Measurements from ENCODE around the gene SGMS1.
"Not testable (repeated sequence)": the region's sequence is repeated elsewhere in the genome, so short reads cannot be mapped to it uniquely, and the experiment has no call there.

The SGMS1 gene

DNA sequence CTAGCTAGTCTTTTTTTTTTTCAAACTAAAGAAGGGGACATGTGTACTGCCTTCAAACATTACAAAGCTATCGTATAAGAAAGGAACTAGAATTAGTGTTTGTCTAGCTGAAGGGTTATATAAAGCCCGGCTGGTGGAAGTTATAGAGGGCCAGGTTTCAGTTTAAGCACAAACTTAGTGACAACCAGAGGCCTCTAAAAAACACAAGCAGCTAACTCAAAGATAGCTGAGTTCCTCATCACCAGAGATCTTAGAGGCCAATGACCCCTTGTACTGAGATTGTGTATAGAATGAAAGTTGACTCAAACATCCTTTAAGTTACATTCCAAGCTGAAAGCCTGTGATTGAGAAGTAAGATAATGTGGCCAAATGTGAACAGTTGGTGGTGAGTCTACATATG lies 28.1 kb upstream of the SGMS1 start:
- FAIRE-seq: no peak
- no peak for DNase-seq (ENCODE audit: insufficient read length)
- TF ChIP-seq TAF1 (IDR thresholded peaks at IDR 0.05; ENCODE audit: borderline replicate concordance, low read depth, low read length): no peak
- no peak for TF ChIP-seq POLR2AphosphoS5 (IDR thresholded peaks at IDR 0.05; ENCODE audit: low read depth, low read length)
- no peak for TF ChIP-seq POLR2A (IDR thresholded peaks at IDR 0.05; ENCODE audit: low read depth, low read length)

DNA sequence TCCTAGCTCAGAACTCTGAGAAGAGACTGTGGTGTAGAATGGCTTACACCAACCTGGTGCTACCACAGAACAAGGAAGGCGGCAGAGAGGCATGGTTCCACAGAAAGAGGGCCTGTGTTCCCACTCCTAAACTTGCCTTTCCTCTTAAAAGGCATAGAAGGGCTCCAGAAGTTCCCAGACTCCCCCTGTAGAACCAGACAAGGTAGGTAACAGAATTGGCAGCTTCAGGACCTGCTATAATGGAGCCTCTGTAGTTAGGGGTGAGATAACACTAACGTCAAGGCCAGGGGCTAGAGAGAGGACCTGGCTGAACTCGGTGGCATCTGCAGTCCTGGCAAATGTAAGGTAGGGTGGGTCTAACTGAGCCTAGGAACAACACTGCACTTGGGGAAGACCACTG lies 26.7 kb upstream of the SGMS1 start:
- FAIRE-seq (no peak), DNase-seq (ENCODE audit: insufficient read length) (no peak)
- TF ChIP-seq POLR2AphosphoS5 (IDR thresholded peaks at IDR 0.05; ENCODE audit: low read depth, low read length) (no peak), POLR2A (IDR thresholded peaks at IDR 0.05; ENCODE audit: low read depth, low read length) (no peak), TAF1 (IDR thresholded peaks at IDR 0.05; ENCODE audit: borderline replicate concordance, low read depth, low read length) (no peak)

DNA sequence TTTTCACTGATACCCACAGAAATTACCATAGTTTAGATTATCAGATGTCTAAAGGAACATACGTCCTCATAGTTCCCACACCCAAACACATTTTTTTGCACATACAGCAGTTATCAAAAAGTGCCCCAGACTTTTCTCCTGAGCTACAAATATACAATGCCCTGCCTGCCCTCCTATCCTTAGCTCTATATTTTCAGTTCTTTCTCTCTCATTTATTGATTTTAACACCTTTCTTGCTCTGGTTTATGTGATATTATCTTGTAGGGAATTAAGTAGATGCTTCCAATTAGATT lies 25.1 kb upstream of the SGMS1 start:
- DNase-seq (ENCODE audit: insufficient read length): no peak
- no peak for TF ChIP-seq POLR2AphosphoS5 (IDR thresholded peaks at IDR 0.05; ENCODE audit: low read depth, low read length)
- no peak for TF ChIP-seq POLR2A (IDR thresholded peaks at IDR 0.05; ENCODE audit: low read depth, low read length)
- TF ChIP-seq TAF1 (IDR thresholded peaks at IDR 0.05; ENCODE audit: borderline replicate concordance, low read depth, low read length): no peak
- FAIRE-seq: no peak

DNA sequence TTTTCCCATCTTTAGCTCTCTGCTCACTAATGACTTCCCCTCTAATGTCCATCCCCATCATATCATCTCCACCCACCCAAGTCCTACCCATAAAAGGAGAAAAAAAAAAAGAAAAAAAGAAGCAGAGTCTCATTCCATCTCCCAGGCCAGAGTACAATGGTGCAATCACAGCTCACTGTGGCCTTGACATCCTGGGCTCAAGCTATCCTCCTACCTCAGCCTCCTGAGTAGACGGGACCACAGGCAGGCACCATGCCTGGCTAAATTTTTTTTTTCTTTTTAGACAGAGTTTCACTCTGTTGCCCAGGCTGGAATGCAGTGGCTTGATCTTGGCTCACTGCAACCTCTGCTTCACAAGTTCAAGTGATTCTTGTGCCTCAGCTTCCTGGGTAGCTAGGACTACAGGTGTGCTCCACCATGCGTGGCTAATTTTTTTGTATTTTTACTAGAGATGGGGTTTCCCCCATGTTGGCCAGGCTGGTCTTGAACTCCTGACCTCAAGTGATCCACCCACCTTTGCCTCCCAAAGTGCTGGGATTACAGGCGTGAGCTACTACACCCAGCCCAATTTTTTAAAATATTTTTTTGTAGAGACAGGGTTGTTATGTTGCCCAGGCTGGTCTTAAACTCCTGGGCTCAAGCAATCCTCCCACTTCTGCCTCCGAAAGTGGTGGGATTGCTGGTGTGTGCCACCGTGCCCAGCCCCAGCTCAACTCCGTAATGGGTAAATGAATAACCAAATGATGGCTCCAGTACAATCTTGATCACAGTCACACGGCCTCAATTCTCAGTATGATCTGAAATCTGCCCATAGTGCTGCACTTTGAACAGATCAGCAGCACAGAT lies 24.6 kb upstream of the SGMS1 start:
- TF ChIP-seq POLR2AphosphoS5 (IDR thresholded peaks at IDR 0.05; ENCODE audit: low read depth, low read length) (no peak), TAF1 (IDR thresholded peaks at IDR 0.05; ENCODE audit: borderline replicate concordance, low read depth, low read length) (no peak), POLR2A (IDR thresholded peaks at IDR 0.05; ENCODE audit: low read depth, low read length) (no peak)
- DNase-seq (ENCODE audit: insufficient read length) (no peak), FAIRE-seq (peak; percentile 60)

DNA sequence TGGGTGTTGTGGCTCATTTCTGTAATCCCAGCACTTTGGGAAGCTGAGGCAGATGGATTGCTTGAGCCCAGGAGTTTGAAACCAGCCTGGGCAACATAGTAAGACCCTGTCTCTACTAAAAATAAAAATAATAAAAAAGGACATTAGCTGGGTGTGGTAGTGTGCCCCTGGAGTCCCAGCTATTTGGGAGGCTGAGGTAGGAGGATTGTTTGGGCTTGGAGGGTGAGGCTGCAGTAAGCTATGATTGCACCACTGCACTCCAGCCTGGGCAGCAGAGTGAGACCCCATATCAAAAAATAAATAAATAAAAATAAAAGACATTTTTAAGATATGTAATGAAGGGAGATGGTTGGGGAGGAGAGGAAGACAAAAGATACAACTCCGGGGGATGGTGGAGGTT lies 23.6 kb upstream of the SGMS1 start:
- FAIRE-seq; DNase-seq (ENCODE audit: insufficient read length): not testable (repeated sequence)

DNA sequence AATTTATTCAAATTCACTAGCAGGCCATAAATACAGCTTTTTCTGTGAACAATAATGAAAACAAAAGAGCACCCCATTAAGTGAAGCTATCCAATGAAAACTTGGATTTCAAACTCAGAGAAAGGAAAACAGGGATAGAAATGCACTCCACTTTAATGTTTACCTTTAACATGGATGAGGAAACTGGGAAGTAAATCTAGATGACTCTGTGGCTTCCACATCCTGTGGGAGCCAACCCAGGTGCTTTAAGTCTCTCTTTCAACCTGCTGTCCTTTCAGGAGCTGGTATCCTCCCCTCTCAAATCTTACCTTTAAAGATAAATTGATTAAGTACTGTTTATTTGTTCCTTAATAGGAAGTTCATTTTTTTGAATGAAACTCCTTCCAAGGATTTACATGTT lies 21.5 kb upstream of the SGMS1 start:
- FAIRE-seq (no peak), DNase-seq (ENCODE audit: insufficient read length) (no peak)
- TF ChIP-seq TAF1 (IDR thresholded peaks at IDR 0.05; ENCODE audit: borderline replicate concordance, low read depth, low read length): no peak
- no peak for TF ChIP-seq POLR2AphosphoS5 (IDR thresholded peaks at IDR 0.05; ENCODE audit: low read depth, low read length)
- no peak for TF ChIP-seq POLR2A (IDR thresholded peaks at IDR 0.05; ENCODE audit: low read depth, low read length)

DNA sequence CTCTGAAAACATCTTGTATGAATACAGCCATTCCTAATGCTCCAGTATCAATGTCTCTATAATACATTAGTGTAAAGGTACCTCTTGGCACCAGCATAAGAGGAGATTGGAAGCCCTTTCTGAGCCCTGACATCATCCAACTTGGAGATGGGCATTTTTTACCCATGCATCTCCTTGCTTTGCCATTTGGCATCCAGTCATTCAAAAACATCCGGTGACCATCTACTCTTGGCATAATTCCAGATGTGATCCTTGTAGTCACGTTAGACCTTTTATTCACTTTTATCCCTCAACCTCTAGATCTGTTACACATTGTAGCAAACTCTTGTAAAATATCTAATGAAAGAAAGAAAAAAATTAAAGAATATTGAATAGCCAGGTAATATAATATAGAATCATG lies 17.9 kb upstream of the SGMS1 start:
- DNase-seq (ENCODE audit: insufficient read length) (no peak), FAIRE-seq (no peak)

DNA sequence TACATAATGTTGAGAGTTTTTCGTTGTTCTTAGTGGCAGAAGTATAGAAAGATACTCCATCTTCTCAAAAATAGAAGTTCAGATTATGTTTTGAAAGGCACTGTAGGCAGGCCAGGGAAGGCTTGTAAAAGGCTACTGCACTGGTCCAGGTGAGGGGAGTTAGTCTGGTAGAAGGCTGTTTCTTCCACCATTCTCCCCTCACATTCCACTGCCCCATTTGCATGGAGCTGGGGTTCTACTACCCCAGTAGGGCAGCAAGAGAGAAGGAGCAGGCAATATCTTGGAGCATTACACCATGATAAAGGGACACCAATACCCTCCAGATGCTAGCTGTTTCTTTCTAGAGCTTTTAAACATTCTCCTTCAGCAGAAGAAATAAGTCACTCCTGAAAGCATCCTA lies 16.5 kb upstream of the SGMS1 start:
- FAIRE-seq: no peak
- no peak for DNase-seq (ENCODE audit: insufficient read length)
- no peak for TF ChIP-seq POLR2AphosphoS5 (IDR thresholded peaks at IDR 0.05; ENCODE audit: low read depth, low read length)
- TF ChIP-seq POLR2A (IDR thresholded peaks at IDR 0.05; ENCODE audit: low read depth, low read length): no peak
- no peak for TF ChIP-seq TAF1 (IDR thresholded peaks at IDR 0.05; ENCODE audit: borderline replicate concordance, low read depth, low read length)

More for the DNA sequence above, 17.9 kb upstream of the SGMS1 start:
- no peak for TF ChIP-seq POLR2A (IDR thresholded peaks at IDR 0.05; ENCODE audit: low read depth, low read length)
- TF ChIP-seq POLR2AphosphoS5 (IDR thresholded peaks at IDR 0.05; ENCODE audit: low read depth, low read length): no peak
- TF ChIP-seq TAF1 (IDR thresholded peaks at IDR 0.05; ENCODE audit: borderline replicate concordance, low read depth, low read length): no peak

DNA sequence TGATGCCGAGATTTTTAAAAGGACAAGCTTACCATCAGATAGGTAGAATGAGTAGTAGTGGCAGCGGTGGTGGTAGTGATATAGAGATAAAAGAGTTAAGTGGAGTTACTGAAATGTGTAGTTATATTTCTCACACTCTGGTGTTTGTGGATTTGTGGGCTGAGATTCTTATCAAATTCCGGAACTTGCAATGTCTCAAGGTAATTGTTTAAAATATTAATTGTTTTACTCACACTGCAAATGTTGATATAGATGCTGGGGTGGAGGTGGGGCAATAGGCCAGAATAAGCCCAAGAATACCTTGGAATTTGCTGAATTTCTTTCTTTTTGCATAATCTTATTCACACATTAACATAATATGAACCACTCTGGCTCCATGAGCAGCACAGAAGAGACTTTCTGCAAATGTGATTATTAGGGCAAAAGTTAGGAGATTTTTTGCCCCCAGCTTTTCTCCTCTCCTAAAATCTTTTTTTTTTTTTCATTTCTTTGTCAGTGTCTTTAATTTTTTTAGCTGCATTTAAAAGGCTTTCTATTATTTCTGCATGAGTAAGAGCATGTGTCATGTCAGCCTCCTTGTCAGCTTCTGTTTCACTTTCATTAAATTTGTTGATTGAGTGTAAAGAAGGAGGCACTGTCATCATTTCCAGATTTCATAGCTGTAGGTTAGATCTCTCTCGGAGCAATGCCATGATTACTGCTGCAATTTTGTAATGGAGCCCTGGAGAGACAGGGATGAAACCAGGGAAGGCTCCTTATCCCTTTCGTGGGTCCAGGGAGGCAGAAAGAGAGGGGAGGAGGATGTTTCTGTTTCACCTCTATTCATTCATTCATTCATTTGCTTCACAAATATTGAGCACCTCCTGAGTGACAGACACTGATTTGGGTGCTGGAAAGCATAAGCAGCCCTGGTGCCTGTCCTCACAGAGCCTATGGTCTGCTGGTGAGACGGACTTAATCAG lies 13.1 kb upstream of the SGMS1 start:
- DNase-seq (ENCODE audit: insufficient read length): no peak
- peak; percentile 86 for FAIRE-seq
- TF ChIP-seq TAF1 (IDR thresholded peaks at IDR 0.05; ENCODE audit: borderline replicate concordance, low read depth, low read length) (peak; percentile 37; the same call in 1 of the 2 replicates), POLR2AphosphoS5 (IDR thresholded peaks at IDR 0.05; ENCODE audit: low read depth, low read length) (no peak), POLR2A (IDR thresholded peaks at IDR 0.05; ENCODE audit: low read depth, low read length) (no peak)

DNA sequence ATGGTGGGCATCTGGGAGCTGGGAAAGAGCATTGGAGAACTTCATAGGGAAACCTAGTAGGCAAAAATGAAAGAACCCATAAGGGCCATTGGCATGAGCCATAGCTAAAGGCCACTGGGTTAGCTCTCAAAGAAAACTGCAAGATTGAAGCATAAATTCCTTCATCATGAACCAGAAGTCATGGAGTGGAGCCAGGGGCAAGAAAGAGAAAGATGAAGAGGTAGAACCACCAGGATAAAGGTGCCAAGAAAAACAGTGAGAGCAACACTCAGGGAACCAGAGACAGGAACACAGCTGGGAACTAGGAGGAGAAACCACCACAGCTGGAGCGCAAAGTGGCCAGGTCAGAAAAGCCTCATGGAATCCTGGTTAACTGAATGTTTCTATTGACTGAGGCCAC lies 11.5 kb upstream of the SGMS1 start:
- no peak for FAIRE-seq
- DNase-seq (ENCODE audit: insufficient read length): no peak
- TF ChIP-seq POLR2A (IDR thresholded peaks at IDR 0.05; ENCODE audit: low read depth, low read length): no peak
- no peak for TF ChIP-seq TAF1 (IDR thresholded peaks at IDR 0.05; ENCODE audit: borderline replicate concordance, low read depth, low read length)
- TF ChIP-seq POLR2AphosphoS5 (IDR thresholded peaks at IDR 0.05; ENCODE audit: low read depth, low read length): no peak

DNA sequence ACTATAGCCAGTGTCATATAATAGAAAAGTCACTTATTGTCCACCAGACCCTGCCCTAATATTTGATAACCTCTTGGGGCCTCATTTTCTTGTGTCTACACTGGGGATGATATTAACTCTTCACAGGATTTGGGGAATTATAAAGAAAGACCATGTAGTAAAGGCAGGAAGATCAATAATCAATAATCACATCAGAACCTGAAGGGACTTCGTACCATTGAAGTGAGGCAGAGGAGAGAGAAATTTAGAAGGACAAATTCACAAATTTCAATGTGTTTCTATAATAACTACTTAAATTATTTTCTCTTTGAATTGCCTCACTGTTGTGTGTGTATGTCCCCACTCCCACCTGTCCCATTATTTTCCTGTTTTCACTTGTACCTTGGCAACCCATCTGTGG lies 10.7 kb upstream of the SGMS1 start:
- FAIRE-seq (no peak), DNase-seq (ENCODE audit: insufficient read length) (no peak)
- TF ChIP-seq POLR2AphosphoS5 (IDR thresholded peaks at IDR 0.05; ENCODE audit: low read depth, low read length): no peak
- TF ChIP-seq POLR2A (IDR thresholded peaks at IDR 0.05; ENCODE audit: low read depth, low read length): no peak
- TF ChIP-seq TAF1 (IDR thresholded peaks at IDR 0.05; ENCODE audit: borderline replicate concordance, low read depth, low read length): no peak

DNA sequence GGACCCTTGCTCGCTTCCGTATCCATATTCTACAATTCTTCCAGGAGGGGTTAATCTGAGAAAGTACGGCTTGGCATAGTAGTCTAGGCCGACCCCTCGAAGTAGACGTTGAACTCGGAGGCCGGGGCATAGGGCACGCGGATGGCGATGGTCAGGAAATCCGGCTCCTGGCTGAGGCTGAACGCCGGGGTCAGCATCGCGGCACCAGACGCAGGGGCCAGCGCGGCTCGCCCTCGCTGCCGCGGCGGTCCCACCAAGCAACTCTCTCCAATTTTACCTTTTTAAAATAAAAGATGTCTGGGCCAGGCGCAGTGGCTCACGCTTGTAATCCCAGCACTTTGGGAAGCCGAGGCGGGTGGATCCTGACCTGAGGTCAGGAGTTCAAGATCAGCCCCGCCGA lies 7.3 kb upstream of the SGMS1 start:
- DNase-seq (ENCODE audit: insufficient read length) (no peak), FAIRE-seq (no peak)
- TF ChIP-seq TAF1 (IDR thresholded peaks at IDR 0.05; ENCODE audit: borderline replicate concordance, low read depth, low read length) (no peak), POLR2AphosphoS5 (IDR thresholded peaks at IDR 0.05; ENCODE audit: low read depth, low read length) (no peak), POLR2A (IDR thresholded peaks at IDR 0.05; ENCODE audit: low read depth, low read length) (no peak)
